ENCODE measurements around the gene ASB4.

ASB4 gene

DNA sequence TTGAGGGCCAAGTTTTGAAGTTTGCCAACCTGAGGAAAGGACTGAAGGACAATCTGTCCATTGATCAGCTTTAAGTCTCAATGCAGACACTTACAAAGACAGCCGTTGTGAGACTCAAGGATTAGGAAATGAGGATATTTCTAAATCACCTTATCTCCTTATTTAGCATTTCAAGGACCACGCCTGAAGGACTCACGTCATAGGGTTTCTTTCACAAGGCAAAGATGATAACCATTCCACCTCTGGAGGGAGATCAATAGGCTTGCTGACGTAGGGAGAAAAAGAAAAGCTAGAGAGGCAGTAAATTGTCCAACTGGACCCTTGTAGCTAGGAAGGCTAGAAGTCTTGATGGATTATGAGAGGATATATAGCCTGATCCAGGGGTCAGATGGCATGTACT, 3.3 kb upstream of the ASB4 start:
- Histone ChIP-seq H3K9me3 (ENCODE audit: insufficient read depth, low read length) (no peaks in the 10 kb centered on the region), H3K4me3 (ENCODE audit: low read length) (no peak overlapping the region), H3K4me2 (ENCODE audit: low read length) (no peak overlapping the region), H3K4me1 (ENCODE audit: low read length) (peaks cover 9% of the 10 kb centered on the region), H3K27me3 (ENCODE audit: low read depth, low read length) (0 out of 2 replicates have a peak, but pooled peaks cover 3% of the 10 kb centered on the region), H3K36me3 (replicated peaks; ENCODE audit: low read depth, low read length) (no peaks in the 10 kb centered on the region), H3K9ac (ENCODE audit: low read length) (no peak overlapping the region), H3K79me2 (ENCODE audit: low read length) (no peaks in the 10 kb centered on the region), H3K27ac (ENCODE audit: low read length) (no peak overlapping the region), H4K20me1 (ENCODE audit: insufficient read depth, low read length) (no peaks in the 10 kb centered on the region), H2AFZ (ENCODE audit: low read depth, low read length) (no peak overlapping the region)
- TF ChIP-seq, protein P1, sequence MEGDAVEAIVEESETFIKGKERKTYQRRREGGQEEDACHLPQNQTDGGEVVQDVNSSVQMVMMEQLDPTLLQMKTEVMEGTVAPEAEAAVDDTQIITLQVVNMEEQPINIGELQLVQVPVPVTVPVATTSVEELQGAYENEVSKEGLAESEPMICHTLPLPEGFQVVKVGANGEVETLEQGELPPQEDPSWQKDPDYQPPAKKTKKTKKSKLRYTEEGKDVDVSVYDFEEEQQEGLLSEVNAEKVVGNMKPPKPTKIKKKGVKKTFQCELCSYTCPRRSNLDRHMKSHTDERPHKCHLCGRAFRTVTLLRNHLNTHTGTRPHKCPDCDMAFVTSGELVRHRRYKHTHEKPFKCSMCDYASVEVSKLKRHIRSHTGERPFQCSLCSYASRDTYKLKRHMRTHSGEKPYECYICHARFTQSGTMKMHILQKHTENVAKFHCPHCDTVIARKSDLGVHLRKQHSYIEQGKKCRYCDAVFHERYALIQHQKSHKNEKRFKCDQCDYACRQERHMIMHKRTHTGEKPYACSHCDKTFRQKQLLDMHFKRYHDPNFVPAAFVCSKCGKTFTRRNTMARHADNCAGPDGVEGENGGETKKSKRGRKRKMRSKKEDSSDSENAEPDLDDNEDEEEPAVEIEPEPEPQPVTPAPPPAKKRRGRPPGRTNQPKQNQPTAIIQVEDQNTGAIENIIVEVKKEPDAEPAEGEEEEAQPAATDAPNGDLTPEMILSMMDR (IDR thresholded peaks at IDR 0.05; ENCODE audit: low read depth, low read length) = no peak
- no peak for TF ChIP-seq EZH2phosphoT487 (IDR thresholded peaks at IDR 0.05; ENCODE audit: low read depth)

DNA sequence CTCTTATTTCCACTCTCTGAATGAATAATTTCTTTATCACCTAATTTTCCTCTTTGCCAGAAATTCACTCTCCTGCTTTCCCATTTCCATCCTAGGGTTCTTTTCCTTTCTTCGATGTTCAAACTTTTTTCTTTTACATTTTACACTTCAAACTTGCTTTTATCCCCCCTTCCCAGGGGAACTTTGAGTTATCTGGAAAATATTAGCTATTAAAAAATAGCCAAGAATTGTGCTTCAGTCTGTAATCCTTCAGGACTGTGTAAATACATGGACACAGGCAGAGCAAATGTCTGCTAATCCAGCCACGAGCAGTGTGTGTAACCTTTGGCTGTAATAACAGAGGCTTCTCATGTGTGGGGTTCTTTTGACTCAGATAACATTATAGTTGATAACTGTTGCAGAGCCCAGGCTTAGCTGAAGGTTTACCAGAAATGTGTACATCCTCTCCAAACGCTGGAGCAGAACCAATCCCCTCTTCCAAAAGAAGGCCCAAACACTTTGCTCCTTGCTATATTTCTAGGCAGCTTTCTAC, 4.6 kb downstream of the ASB4 start:
- Histone ChIP-seq H3K79me2 (ENCODE audit: low read length) (no peaks in the 10 kb centered on the region), H3K36me3 (replicated peaks; ENCODE audit: low read depth, low read length) (no peaks in the 10 kb centered on the region), H3K4me3 (ENCODE audit: low read length) (no peak overlapping the region), H4K20me1 (ENCODE audit: insufficient read depth, low read length) (no peaks in the 10 kb centered on the region), H3K9ac (ENCODE audit: low read length) (no peak overlapping the region), H3K27me3 (ENCODE audit: low read depth, low read length) (no peaks in the 10 kb centered on the region), H3K27ac (ENCODE audit: low read length) (no peak overlapping the region), H3K9me3 (ENCODE audit: insufficient read depth, low read length) (no peaks in the 10 kb centered on the region), H3K4me2 (ENCODE audit: low read length) (no peak overlapping the region), H3K4me1 (ENCODE audit: low read length) (no peaks in the 10 kb centered on the region), H2AFZ (ENCODE audit: low read depth, low read length) (no peak overlapping the region)
- TF ChIP-seq, protein P1 (IDR thresholded peaks at IDR 0.05; ENCODE audit: low read depth, low read length) = no peak
- TF ChIP-seq EZH2phosphoT487 (IDR thresholded peaks at IDR 0.05; ENCODE audit: low read depth) = no peak

DNA sequence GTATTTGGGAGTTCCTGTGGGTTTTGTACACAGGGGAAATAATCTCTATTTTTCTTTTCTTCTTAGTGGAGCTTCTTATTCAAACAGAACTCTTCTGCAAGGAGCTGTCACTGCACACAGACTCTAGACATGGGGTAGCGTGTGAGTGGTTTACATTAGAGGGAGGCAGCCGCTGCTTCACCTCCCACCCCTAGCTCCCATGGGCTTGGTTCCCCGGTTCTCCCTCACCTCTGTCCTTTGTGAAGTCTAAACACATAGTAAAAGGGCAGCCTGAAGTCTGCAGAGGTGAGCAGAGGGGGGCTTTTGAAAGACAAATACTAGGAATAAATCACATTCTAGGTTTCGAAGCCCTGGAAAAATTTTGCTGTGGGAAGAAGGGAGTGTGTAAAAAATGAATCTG, 5.5 kb downstream of the ASB4 start:
- no peaks in the 10 kb centered on the region for H3K9me3 ChIP-seq (ENCODE audit: insufficient read depth, low read length)
- no peak overlapping the region for H3K9ac ChIP-seq (ENCODE audit: low read length)
- no peak overlapping the region for H3K27ac ChIP-seq (ENCODE audit: low read length)
- H3K4me1 ChIP-seq (ENCODE audit: low read length) = no peaks in the 10 kb centered on the region
- no peaks in the 10 kb centered on the region for H3K79me2 ChIP-seq (ENCODE audit: low read length)
- H3K4me2 ChIP-seq (ENCODE audit: low read length) = no peak overlapping the region
- no peaks in the 10 kb centered on the region for H4K20me1 ChIP-seq (ENCODE audit: insufficient read depth, low read length)
- H3K36me3 ChIP-seq (replicated peaks; ENCODE audit: low read depth, low read length) = no peaks in the 10 kb centered on the region
- no peak overlapping the region for H3K4me3 ChIP-seq (ENCODE audit: low read length)
- no peaks in the 10 kb centered on the region for H3K27me3 ChIP-seq (ENCODE audit: low read depth, low read length)
- H2AFZ ChIP-seq (ENCODE audit: low read depth, low read length) = no peak overlapping the region
- TF ChIP-seq, protein P1 (IDR thresholded peaks at IDR 0.05; ENCODE audit: low read depth, low read length) = no peak
- TF ChIP-seq EZH2phosphoT487 (IDR thresholded peaks at IDR 0.05; ENCODE audit: low read depth) = no peak

DNA sequence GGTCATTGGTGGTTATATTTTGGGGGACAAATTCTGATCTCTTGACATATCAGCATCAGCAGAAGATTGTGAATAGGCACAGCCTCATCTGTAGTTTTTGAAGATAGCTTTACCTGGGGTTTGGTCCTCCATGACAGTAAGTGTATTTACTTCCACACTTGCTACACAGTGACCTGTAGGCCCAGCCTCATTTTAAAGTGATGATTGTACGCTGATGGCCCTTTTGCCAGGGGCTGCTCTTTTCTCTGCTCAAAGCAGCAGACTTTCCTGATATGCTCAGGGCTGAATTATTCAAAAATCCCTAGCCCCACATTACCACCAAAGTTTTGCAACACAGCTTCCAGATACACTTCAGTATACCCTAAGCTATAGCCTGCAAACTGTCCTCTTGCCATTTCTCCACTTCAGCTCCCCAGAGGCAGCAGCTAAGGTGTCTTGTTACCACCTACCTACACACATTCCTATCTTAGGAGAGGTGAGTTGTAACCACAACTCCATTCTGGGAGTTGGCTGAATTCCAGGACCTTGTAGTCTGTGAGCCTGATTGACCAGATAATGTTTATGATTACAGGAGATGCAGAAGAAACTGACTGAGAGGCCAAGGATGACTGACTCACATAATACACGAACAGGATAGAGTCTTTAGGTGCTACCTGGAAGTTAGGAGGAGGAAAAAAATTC, 6.0 kb downstream of the ASB4 start:
- TF ChIP-seq, protein P1 (IDR thresholded peaks at IDR 0.05; ENCODE audit: low read depth, low read length) = no peak
- Histone ChIP-seq H3K9ac (ENCODE audit: low read length) (no peak overlapping the region), H2AFZ (ENCODE audit: low read depth, low read length) (no peak overlapping the region), H3K9me3 (ENCODE audit: insufficient read depth, low read length) (no peaks in the 10 kb centered on the region), H4K20me1 (ENCODE audit: insufficient read depth, low read length) (no peaks in the 10 kb centered on the region), H3K36me3 (replicated peaks; ENCODE audit: low read depth, low read length) (no peaks in the 10 kb centered on the region), H3K4me1 (ENCODE audit: low read length) (no peaks in the 10 kb centered on the region), H3K79me2 (ENCODE audit: low read length) (no peaks in the 10 kb centered on the region), H3K4me3 (ENCODE audit: low read length) (no peak overlapping the region), H3K27me3 (ENCODE audit: low read depth, low read length) (no peaks in the 10 kb centered on the region), H3K27ac (ENCODE audit: low read length) (no peak overlapping the region), H3K4me2 (ENCODE audit: low read length) (no peak overlapping the region)

Measured in OCI-LY3 (cell line).